Endodermal cell (in vitro differentiated cells): ENCODE data around the gene SLC25A23. TPM values are rescaled to one million over a fixed set of nuclear protein-coding genes. Genes with fewer than 3 reads are reported as not detected.
"Not testable (repeated sequence)": the region's sequence is repeated elsewhere in the genome, so short reads cannot be mapped to it uniquely, and the experiment has no call there.

Experiments
- DNase-seq: peaks from one replicate; pipeline ENCODE4 v3.0.0-alpha.2; 2017
- H3K27ac ChIP-seq: 2 replicates; pipeline ENCODE4 v1.5.1; 2013; ENCODE audit warnings: mild to moderate bottlenecking, low read depth, low read length, moderate library complexity
- H3K27me3 ChIP-seq: 2 replicates; pipeline ENCODE4 v1.6.1; 2013; ENCODE audit warnings: mild to moderate bottlenecking, low read length, moderate library complexity; ENCODE audit not compliant: insufficient read depth, control insufficient read depth, poor library complexity, severe bottlenecking
- H3K36me3 ChIP-seq: 2 replicates; pipeline ENCODE4 v1.7.0; 2013; ENCODE audit warnings: mild to moderate bottlenecking, low read length, moderate library complexity; ENCODE audit not compliant: control insufficient read depth, insufficient read depth
- H3K4me1 ChIP-seq: one replicate; pipeline ENCODE4 v1.7.0; 2013; ENCODE audit warnings: low read length; ENCODE audit not compliant: control insufficient read depth, insufficient read depth
- H3K4me3 ChIP-seq: 2 replicates; pipeline ENCODE4 v1.5.1; 2013; ENCODE audit warnings: mild to moderate bottlenecking, low read length, moderate library complexity
- H3K9ac ChIP-seq: 2 replicates; pipeline ENCODE4 v1.6.1; 2013; ENCODE audit warnings: mild to moderate bottlenecking, low read length, moderate library complexity; ENCODE audit not compliant: poor library complexity, severe bottlenecking; ENCODE audit errors: extremely low read depth
- H3K9me3 ChIP-seq: 2 replicates; pipeline ENCODE4 v1.6.1; 2013; ENCODE audit warnings: mild to moderate bottlenecking, low read length, moderate library complexity; ENCODE audit not compliant: control insufficient read depth
- H3K27ac Mint-ChIP-seq: 2 replicates; pipeline ENCODE4 v1.8.0; 2020; ENCODE audit warnings: mixed read lengths
- H3K27me3 Mint-ChIP-seq: 2 replicates; pipeline ENCODE4 v1.8.0; 2021; ENCODE audit warnings: mild to moderate bottlenecking, mixed read lengths; ENCODE audit not compliant: insufficient read depth
- H3K36me3 Mint-ChIP-seq: 2 replicates; pipeline ENCODE4 v1.8.0; 2020; ENCODE audit warnings: low read depth, mixed read lengths
- H3K4me1 Mint-ChIP-seq: 2 replicates; pipeline ENCODE4 v1.8.0; 2020; ENCODE audit warnings: mixed read lengths
- H3K4me3 Mint-ChIP-seq: 2 replicates; pipeline ENCODE4 v1.8.0; 2020; ENCODE audit warnings: mild to moderate bottlenecking, moderate library complexity, mixed read lengths
- H3K9me3 Mint-ChIP-seq: 2 replicates; pipeline ENCODE4 v1.8.0; 2020; ENCODE audit warnings: mild to moderate bottlenecking, mixed read lengths
- WGBS, 2 experiments: methylation state at CpG; one replicate each; pipeline versions ENCODE4 v1.1.5 to v1.1.7; 2013; ENCODE audit warnings: missing lambda C conversion rate in 2 of 2, mixed read lengths in 1 of 2; ENCODE audit not compliant: insufficient coverage in 1 of 2, insufficient read length in 1 of 2; 5-methylcytosine and 5-hydroxymethylcytosine counted together
- total RNA-seq, 2 donors: library from RNA; stranded (reverse); fragmentation: NEBNext Ultra II Directional in 1 of 2; extraction: Animal tissue kit (Norgen Biotek cat#: 25700) in 1 of 2; gene quantifications; 2 replicates in 1 of 2; 3 replicates in 1 of 2; pipeline ENCODE4 v1.2.1, GENCODE V29; 2021
- TF ChIP-seq, protein P1 (sequence below): fragments of 200-600 bp; sonication (generic); conservative IDR thresholded peaks from 2 replicates; pipeline ENCODE4 v1.5.0; 2021; ENCODE audit warnings: antibody characterized with exemption, mild to moderate bottlenecking

The SLC25A23 gene
- total RNA-seq, 2 donors from 2014 or later, result 34.9 to 39.5 TPM

DNA sequence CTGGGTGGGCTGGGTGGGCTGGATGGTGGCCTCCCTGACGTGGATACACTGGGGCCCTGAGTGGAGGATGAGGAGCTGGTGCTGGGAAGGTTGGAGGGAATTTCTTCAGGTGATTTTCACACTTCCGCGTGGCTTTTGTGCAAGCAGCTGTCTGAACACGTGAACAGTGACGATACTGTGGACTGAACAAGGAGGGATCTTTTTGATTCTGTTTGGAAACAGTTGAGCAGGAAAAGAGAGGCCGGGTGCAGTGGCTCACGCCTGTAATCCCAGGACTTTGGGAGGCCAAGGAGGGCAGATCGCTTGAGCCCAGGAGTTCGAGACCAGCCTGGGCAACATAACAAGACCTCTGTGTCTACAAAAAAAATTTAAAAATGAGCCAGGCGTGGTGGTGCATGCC is 57.5 kb downstream of the SLC25A23 start:
- H3K4me3 ChIP-seq, result no peak overlapping the region
- Mint-ChIP-seq H3K4me3 (no peak overlapping the region), H3K27ac (no peak overlapping the region), H3K27me3 (no peaks in the 10 kb centered on the region), H3K9me3 (no peaks in the 10 kb centered on the region), H3K36me3 (no peaks in the 10 kb centered on the region), H3K4me1 (no peaks in the 10 kb centered on the region)
- H3K9me3 ChIP-seq, result no peaks in the 10 kb centered on the region
- no peak overlapping the region for H3K9ac ChIP-seq
- WGBS, 2 experiments, result 94 to 98% methylated on average over 8 to 10 of the region's 10 CpGs
- H3K4me1 ChIP-seq, result no peaks in the 10 kb centered on the region
- TF ChIP-seq, protein P1, sequence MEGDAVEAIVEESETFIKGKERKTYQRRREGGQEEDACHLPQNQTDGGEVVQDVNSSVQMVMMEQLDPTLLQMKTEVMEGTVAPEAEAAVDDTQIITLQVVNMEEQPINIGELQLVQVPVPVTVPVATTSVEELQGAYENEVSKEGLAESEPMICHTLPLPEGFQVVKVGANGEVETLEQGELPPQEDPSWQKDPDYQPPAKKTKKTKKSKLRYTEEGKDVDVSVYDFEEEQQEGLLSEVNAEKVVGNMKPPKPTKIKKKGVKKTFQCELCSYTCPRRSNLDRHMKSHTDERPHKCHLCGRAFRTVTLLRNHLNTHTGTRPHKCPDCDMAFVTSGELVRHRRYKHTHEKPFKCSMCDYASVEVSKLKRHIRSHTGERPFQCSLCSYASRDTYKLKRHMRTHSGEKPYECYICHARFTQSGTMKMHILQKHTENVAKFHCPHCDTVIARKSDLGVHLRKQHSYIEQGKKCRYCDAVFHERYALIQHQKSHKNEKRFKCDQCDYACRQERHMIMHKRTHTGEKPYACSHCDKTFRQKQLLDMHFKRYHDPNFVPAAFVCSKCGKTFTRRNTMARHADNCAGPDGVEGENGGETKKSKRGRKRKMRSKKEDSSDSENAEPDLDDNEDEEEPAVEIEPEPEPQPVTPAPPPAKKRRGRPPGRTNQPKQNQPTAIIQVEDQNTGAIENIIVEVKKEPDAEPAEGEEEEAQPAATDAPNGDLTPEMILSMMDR, result no peak
- no peaks in the 10 kb centered on the region for H3K36me3 ChIP-seq
- H3K27ac ChIP-seq, result no peak overlapping the region
- DNase-seq, result no peak
- no peaks in the 10 kb centered on the region for H3K27me3 ChIP-seq

DNA sequence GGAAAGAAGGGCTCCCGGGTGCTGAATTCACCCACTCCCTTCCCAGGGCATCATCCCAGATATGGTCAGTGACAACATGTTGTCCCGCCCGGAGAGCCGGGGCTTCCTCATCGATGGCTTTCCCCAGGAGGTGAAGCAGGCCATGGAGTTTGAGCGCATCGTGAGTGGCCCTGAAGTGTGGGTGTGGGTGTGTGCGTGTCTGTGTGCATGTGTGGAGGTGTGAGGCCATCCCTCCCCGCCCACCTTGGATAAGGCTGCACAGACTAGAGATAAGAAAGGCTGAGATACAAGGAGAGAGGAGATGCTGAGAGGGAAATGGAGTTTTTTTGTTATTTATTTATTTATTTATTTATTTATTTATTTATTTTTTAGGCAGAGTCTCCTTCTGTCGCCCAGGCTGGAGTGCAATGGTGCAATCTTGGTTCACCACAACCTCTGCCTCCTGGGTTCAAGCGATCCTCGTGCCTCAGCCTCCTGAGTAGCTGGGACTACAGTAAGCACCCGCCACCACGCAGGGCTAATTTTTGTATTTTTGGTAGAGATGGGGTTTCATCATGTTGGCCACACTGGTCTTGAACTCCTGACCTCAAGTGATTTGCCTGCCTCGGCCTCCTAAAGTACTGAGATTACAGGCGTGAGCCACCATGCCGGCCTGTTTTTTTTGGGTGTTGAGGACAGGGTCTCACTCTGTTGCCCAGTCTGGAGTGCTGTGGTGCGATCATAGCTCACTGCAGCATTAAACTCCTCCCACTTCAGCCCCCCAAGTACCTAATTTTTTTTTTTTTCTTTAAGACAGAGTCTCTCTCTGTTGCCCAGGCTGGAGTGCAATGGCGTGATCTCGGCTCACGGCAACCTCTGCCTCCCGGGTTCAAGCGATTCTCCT is 59.3 kb downstream of the SLC25A23 start:
- not testable (repeated sequence) for H3K4me1 Mint-ChIP-seq, H3K9ac ChIP-seq, DNase-seq, H3K36me3 ChIP-seq, H3K4me3 ChIP-seq, H3K4me3 Mint-ChIP-seq, H3K27ac Mint-ChIP-seq, H3K4me1 ChIP-seq, H3K9me3 Mint-ChIP-seq, H3K36me3 Mint-ChIP-seq, H3K27me3 Mint-ChIP-seq, H3K9me3 ChIP-seq, H3K27me3 ChIP-seq, H3K27ac ChIP-seq
- 92 to 95% methylated on average over 11 to 23 of the region's 23 CpGs for WGBS, 2 experiments

DNA sequence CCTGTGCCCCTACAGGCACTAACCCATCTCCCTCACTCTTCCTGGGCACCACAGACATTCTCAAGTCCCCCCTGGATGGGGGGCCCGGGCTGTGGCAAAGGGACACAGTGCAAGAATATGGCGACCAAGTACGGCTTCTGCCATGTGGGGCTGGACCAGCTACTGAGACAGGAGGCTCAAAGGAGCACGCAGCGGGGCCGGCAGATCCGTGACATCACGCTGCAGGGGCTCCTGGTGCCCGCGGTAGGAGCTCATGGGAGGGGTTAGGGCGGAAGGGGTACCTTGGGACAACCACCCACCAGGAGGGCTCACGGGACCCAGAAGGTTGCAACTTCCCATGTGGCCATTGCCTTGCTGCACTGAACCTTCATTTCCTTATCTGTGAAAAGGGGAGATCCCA is 63.3 kb downstream of the SLC25A23 start:
- Histone ChIP-seq H3K4me1 (no peaks in the 10 kb centered on the region), H3K9ac (no peak overlapping the region), H3K4me3 (no peak overlapping the region), H3K9me3 (no peaks in the 10 kb centered on the region), H3K36me3 (peaks cover 4% of the 10 kb centered on the region), H3K27me3 (no peaks in the 10 kb centered on the region), H3K27ac (no peak overlapping the region)
- DNase-seq, result no peak
- Mint-ChIP-seq H3K9me3 (no peaks in the 10 kb centered on the region), H3K27me3 (no peaks in the 10 kb centered on the region), H3K36me3 (peaks cover 3% of the 10 kb centered on the region), H3K27ac (no peak overlapping the region), H3K4me3 (no peak overlapping the region), H3K4me1 (peaks cover 12% of the 10 kb centered on the region)
- TF ChIP-seq, protein P1, result no peak
- WGBS, 2 experiments, result 93 to 96% methylated on average over 11 to 12 of the region's 12 CpGs
